ENCODE data around the gene LIME1. TPM values are rescaled to one million over a fixed set of nuclear protein-coding genes. Genes with fewer than 3 reads are reported as not detected.

LIME1 gene
- total RNA-seq, 1 donor from 2014 or later = 16.6 TPM

DNA sequence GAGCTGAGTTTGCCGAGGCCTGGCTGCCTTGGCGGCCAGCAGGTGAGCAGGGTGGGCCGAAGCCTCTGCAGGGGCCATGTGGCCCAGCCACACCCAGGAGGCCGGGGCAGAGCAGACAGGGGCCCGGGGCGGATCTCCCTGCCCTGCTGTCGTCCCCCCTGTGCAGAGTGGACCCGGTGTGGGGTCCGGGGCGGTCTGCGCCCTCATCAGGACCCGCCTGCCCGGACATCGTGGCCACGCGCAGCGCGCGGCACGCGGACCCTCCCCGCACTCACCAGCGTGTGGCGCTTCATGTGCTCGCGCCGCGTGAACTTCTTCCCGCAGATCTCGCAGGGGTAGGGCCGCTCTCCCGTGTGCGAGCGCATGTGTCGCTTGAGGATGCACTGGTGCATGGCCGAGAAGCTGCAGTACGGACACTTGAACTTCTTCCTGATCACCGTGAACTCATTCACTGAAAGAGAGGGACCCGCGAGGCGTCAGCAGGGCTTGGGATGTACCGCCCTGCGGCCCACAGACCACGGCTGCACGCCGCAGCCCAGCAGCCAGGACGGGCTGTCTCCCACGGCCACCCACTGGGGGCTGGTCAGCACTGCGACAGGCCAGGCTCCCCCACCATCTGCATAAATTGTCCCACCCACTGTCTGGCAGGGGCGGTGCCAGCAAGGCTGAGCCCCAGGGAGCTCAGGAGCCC lies 16.1 kb downstream of the LIME1 start:
- H3K9me3 Mint-ChIP-seq (ENCODE audit: unreplicated experiment) = peaks cover 20% of the 10 kb centered on the region
- no peak for DNase-seq
- H3K27ac Mint-ChIP-seq (ENCODE audit: unreplicated experiment) = no peak overlapping the region
- no peaks in the 10 kb centered on the region for H3K36me3 Mint-ChIP-seq (ENCODE audit: unreplicated experiment)
- H3K4me3 Mint-ChIP-seq (ENCODE audit: unreplicated experiment) = no peak overlapping the region
- peaks cover 22% of the 10 kb centered on the region for H3K4me1 Mint-ChIP-seq (ENCODE audit: low read depth, unreplicated experiment)
- no peak for TF ChIP-seq CTCF (IDR thresholded peaks at IDR 0.05; ENCODE audit: partially characterized antibody, unreplicated experiment)
- peaks cover 11% of the 10 kb centered on the region for H3K27me3 Mint-ChIP-seq (ENCODE audit: unreplicated experiment)

DNA sequence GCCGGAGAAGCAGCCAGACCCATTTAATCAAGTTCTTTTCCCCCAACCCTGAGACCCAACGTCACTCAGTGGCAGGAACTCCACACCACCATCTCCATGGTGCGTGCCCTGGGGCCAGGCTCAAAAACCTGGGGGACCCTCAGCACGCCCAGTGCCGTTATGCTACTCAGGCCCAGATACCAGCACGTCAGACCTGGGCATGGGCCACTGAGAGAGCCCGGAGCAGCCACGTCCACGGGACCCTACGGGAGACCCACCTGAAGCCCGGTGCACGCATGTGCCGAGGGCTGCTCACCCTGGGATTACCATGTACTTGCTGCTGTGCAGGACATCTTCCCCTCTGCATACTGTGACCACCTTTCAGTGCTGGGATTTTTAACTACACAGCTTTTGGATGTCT lies 16.9 kb downstream of the LIME1 start:
- peaks cover 24% of the 10 kb centered on the region for H3K9me3 Mint-ChIP-seq (ENCODE audit: unreplicated experiment)
- H3K36me3 Mint-ChIP-seq (ENCODE audit: unreplicated experiment) = no peaks in the 10 kb centered on the region
- peaks cover 23% of the 10 kb centered on the region for H3K4me1 Mint-ChIP-seq (ENCODE audit: low read depth, unreplicated experiment)
- TF ChIP-seq CTCF (IDR thresholded peaks at IDR 0.05; ENCODE audit: partially characterized antibody, unreplicated experiment) = no peak
- H3K27me3 Mint-ChIP-seq (ENCODE audit: unreplicated experiment) = peaks cover 11% of the 10 kb centered on the region
- peak overlapping the region; percentile 86 for H3K27ac Mint-ChIP-seq (ENCODE audit: unreplicated experiment)
- DNase-seq = no peak
- peak overlapping the region; percentile 69 for H3K4me3 Mint-ChIP-seq (ENCODE audit: unreplicated experiment)

- Mint-ChIP-seq H3K9me3 (ENCODE audit: unreplicated experiment) (peaks cover 26% of the 10 kb centered on the region), H3K36me3 (ENCODE audit: unreplicated experiment) (peaks cover 1% of the 10 kb centered on the region), H3K4me1 (ENCODE audit: low read depth, unreplicated experiment) (peaks cover 23% of the 10 kb centered on the region), H3K27ac (ENCODE audit: unreplicated experiment) (peak overlapping the region; percentile 86), H3K4me3 (ENCODE audit: unreplicated experiment) (peak overlapping the region; percentile 69), H3K27me3 (ENCODE audit: unreplicated experiment) (peaks cover 6% of the 10 kb centered on the region)
- no peak for TF ChIP-seq CTCF (IDR thresholded peaks at IDR 0.05; ENCODE audit: partially characterized antibody, unreplicated experiment)
- DNase-seq = peak; percentile 64
These were observed 17.5 kb downstream of the LIME1 start for GRCh38 chr20:63754008-63754407.

DNA sequence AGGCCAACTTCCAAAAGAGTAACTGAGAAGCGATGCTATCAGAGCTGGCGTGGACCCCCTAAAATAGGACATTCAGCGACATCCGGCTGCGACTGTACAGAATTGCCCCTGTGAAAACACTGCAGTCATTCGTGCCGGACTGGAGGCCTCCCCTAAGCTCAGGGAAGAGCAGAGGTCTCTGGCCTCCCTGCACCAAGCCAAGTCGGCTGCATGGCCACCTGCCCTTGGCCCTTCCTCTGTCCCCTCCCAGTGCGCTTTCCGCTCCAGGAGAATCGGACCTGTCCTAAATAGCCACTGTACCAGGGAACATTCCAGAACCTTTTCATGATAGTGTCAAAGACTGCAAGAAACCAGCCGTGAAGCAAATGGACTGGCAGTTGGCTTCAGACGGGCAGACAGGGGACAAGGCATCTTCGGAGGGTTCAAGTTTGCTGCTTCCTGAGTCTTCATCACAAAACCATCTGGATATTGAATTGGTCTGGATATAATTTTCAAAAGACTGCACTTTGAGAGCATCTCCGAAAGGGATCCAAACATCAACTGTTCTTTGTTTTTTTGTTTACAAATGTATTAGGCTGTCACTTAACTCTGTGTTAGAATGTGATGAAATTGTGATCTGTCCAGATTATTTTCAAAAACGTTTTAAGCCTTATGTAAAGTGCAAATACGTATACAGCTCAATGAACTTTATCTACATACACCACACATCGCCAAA lies 19.6 kb downstream of the LIME1 start:
- peaks cover 15% of the 10 kb centered on the region for H3K36me3 Mint-ChIP-seq (ENCODE audit: unreplicated experiment)
- peak overlapping the region; percentile 98 for H3K27ac Mint-ChIP-seq (ENCODE audit: unreplicated experiment)
- DNase-seq = no peak
- H3K9me3 Mint-ChIP-seq (ENCODE audit: unreplicated experiment) = peaks cover 25% of the 10 kb centered on the region
- H3K27me3 Mint-ChIP-seq (ENCODE audit: unreplicated experiment) = peaks cover 6% of the 10 kb centered on the region
- H3K4me3 Mint-ChIP-seq (ENCODE audit: unreplicated experiment) = peak overlapping the region; percentile 83
- peaks cover 23% of the 10 kb centered on the region for H3K4me1 Mint-ChIP-seq (ENCODE audit: low read depth, unreplicated experiment)
- no peak for TF ChIP-seq CTCF (IDR thresholded peaks at IDR 0.05; ENCODE audit: partially characterized antibody, unreplicated experiment)

DNA sequence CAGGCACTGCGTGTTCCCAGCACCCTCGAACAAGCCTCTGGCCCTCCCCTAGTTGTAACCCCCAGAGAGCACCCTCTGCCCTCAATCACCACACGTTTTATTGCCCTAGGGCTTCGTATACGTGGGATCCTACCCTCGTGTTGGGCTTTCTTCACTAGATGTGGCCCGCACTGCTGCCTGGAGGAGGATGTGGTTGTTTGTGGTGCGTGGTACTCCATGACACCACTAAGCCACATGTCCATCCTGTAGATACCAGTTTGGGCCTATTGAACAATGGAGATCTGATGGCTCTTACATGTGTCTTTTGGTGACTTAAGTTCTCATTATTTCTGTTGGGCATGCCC lies 20.2 kb downstream of the LIME1 start:
- peaks cover 15% of the 10 kb centered on the region for H3K36me3 Mint-ChIP-seq (ENCODE audit: unreplicated experiment)
- H3K9me3 Mint-ChIP-seq (ENCODE audit: unreplicated experiment) = peaks cover 27% of the 10 kb centered on the region
- TF ChIP-seq CTCF (IDR thresholded peaks at IDR 0.05; ENCODE audit: partially characterized antibody, unreplicated experiment) = no peak
- peak overlapping the region; percentile 27 for H3K4me3 Mint-ChIP-seq (ENCODE audit: unreplicated experiment)
- H3K4me1 Mint-ChIP-seq (ENCODE audit: low read depth, unreplicated experiment) = peaks cover 23% of the 10 kb centered on the region
- peak overlapping the region; percentile 57 for H3K27ac Mint-ChIP-seq (ENCODE audit: unreplicated experiment)
- DNase-seq = no peak
- peaks cover 6% of the 10 kb centered on the region for H3K27me3 Mint-ChIP-seq (ENCODE audit: unreplicated experiment)
